Measurements from ENCODE around the gene CHST3.

CHST3 gene

GRCh38 chr10:72041491-72041890 is 77.3 kb downstream of the CHST3 start:
- H3K27me3 ChIP-seq (ENCODE audit: insufficient read depth, low read length, poor library complexity) = no peaks in the 10 kb centered on the region
- no peak overlapping the region for H3K4ac ChIP-seq (ENCODE audit: low read depth, low read length)
- WGBS (ENCODE audit: extremely low coverage, insufficient coverage, low lambda C conversion rate) = no CpG with 5 or more reads among the region's 6 CpGs
- no peak overlapping the region for H3K18ac ChIP-seq (ENCODE audit: low read length)
- H3K4me1 ChIP-seq (ENCODE audit: control insufficient read depth, low read depth, low read length) = peaks cover 3% of the 10 kb centered on the region
- no peak overlapping the region for H3K56ac ChIP-seq (ENCODE audit: low read length)
- no peak overlapping the region for H3K4me3 ChIP-seq (ENCODE audit: low read length)
- no peak overlapping the region for H4K5ac ChIP-seq (ENCODE audit: low read length)
- DNase-seq = no peak
- H3K27ac ChIP-seq (ENCODE audit: low read depth, low read length) = no peak overlapping the region
- no peak overlapping the region for H3K23ac ChIP-seq (ENCODE audit: low read length)
- H3K79me2 ChIP-seq (ENCODE audit: control insufficient read depth, insufficient read depth, low read length) = no peaks in the 10 kb centered on the region
- H3K79me1 ChIP-seq (ENCODE audit: low read length) = no peaks in the 10 kb centered on the region
- no peak overlapping the region for H3K9ac ChIP-seq (ENCODE audit: low read length)
- no peak overlapping the region for H2BK15ac ChIP-seq (replicated peaks; ENCODE audit: low read depth)
- no peaks in the 10 kb centered on the region for H3K36me3 ChIP-seq (ENCODE audit: control insufficient read depth, insufficient read depth, low read length)
- H2AK5ac ChIP-seq (ENCODE audit: low read length) = no peak overlapping the region
- no peak overlapping the region for H2BK5ac ChIP-seq (ENCODE audit: low read length)
- no peak overlapping the region for H3K4me2 ChIP-seq (ENCODE audit: low read length)
- H4K8ac ChIP-seq (ENCODE audit: low read depth, low read length) = no peak overlapping the region
- H2BK120ac ChIP-seq (ENCODE audit: low read depth, low read length) = no peak overlapping the region

- WGBS (ENCODE audit: extremely low coverage, insufficient coverage, low lambda C conversion rate) = no CpG with 5 or more reads among the region's 10 CpGs
- Histone ChIP-seq H3K36me3 (ENCODE audit: control insufficient read depth, insufficient read depth, low read length) (no peaks in the 10 kb centered on the region), H4K8ac (ENCODE audit: low read depth, low read length) (no peak overlapping the region), H3K23ac (ENCODE audit: low read length) (no peak overlapping the region), H4K5ac (ENCODE audit: low read length) (no peak overlapping the region), H3K27ac (ENCODE audit: low read depth, low read length) (no peak overlapping the region), H3K4me3 (ENCODE audit: low read length) (no peak overlapping the region), H3K9ac (ENCODE audit: low read length) (no peak overlapping the region), H3K56ac (ENCODE audit: low read length) (no peak overlapping the region), H3K79me1 (ENCODE audit: low read length) (no peaks in the 10 kb centered on the region), H2BK15ac (replicated peaks; ENCODE audit: low read depth) (no peak overlapping the region), H3K4ac (ENCODE audit: low read depth, low read length) (no peak overlapping the region), H2BK120ac (ENCODE audit: low read depth, low read length) (no peak overlapping the region), H3K4me1 (ENCODE audit: control insufficient read depth, low read depth, low read length) (no peaks in the 10 kb centered on the region), H3K79me2 (ENCODE audit: control insufficient read depth, insufficient read depth, low read length) (no peaks in the 10 kb centered on the region), H2BK5ac (ENCODE audit: low read length) (no peak overlapping the region), H3K27me3 (ENCODE audit: insufficient read depth, low read length, poor library complexity) (no peaks in the 10 kb centered on the region), H3K18ac (ENCODE audit: low read length) (peak overlapping the region; percentile 29), H3K4me2 (ENCODE audit: low read length) (no peak overlapping the region), H2AK5ac (ENCODE audit: low read length) (no peak overlapping the region)
- DNase-seq = peak; percentile 73
These were observed 79.0 kb downstream of the CHST3 start for GRCh38 chr10:72043016-72043834.

GRCh38 chr10:72044417-72045041 is 80.3 kb downstream of the CHST3 start:
- Histone ChIP-seq H2AK5ac (ENCODE audit: low read length) (no peak overlapping the region), H3K27me3 (ENCODE audit: insufficient read depth, low read length, poor library complexity) (no peaks in the 10 kb centered on the region), H3K27ac (ENCODE audit: low read depth, low read length) (no peak overlapping the region), H4K5ac (ENCODE audit: low read length) (no peak overlapping the region), H2BK120ac (ENCODE audit: low read depth, low read length) (no peak overlapping the region), H3K4me3 (ENCODE audit: low read length) (no peak overlapping the region), H3K18ac (ENCODE audit: low read length) (no peak overlapping the region), H2BK5ac (ENCODE audit: low read length) (no peak overlapping the region), H4K8ac (ENCODE audit: low read depth, low read length) (no peak overlapping the region), H3K4me1 (ENCODE audit: control insufficient read depth, low read depth, low read length) (no peaks in the 10 kb centered on the region), H3K4me2 (ENCODE audit: low read length) (no peak overlapping the region), H3K79me2 (ENCODE audit: control insufficient read depth, insufficient read depth, low read length) (no peaks in the 10 kb centered on the region), H3K23ac (ENCODE audit: low read length) (no peak overlapping the region), H3K36me3 (ENCODE audit: control insufficient read depth, insufficient read depth, low read length) (no peaks in the 10 kb centered on the region), H3K56ac (ENCODE audit: low read length) (peak overlapping the region; percentile 17), H3K9ac (ENCODE audit: low read length) (no peak overlapping the region), H2BK15ac (replicated peaks; ENCODE audit: low read depth) (no peak overlapping the region), H3K4ac (ENCODE audit: low read depth, low read length) (no peak overlapping the region), H3K79me1 (ENCODE audit: low read length) (no peaks in the 10 kb centered on the region)
- no CpG with 5 or more reads among the region's 17 CpGs for WGBS (ENCODE audit: extremely low coverage, insufficient coverage, low lambda C conversion rate)
- DNase-seq = no peak

- Histone ChIP-seq H3K27me3 (ENCODE audit: insufficient read depth, low read length, poor library complexity) (no peaks in the 10 kb centered on the region), H4K8ac (ENCODE audit: low read depth, low read length) (no peak overlapping the region), H3K9ac (ENCODE audit: low read length) (no peak overlapping the region), H3K36me3 (ENCODE audit: control insufficient read depth, insufficient read depth, low read length) (no peaks in the 10 kb centered on the region), H2BK5ac (ENCODE audit: low read length) (no peak overlapping the region), H3K79me1 (ENCODE audit: low read length) (no peaks in the 10 kb centered on the region), H2BK15ac (replicated peaks; ENCODE audit: low read depth) (no peak overlapping the region), H3K4ac (ENCODE audit: low read depth, low read length) (no peak overlapping the region), H2BK120ac (ENCODE audit: low read depth, low read length) (no peak overlapping the region), H3K4me1 (ENCODE audit: control insufficient read depth, low read depth, low read length) (no peaks in the 10 kb centered on the region), H3K27ac (ENCODE audit: low read depth, low read length) (no peak overlapping the region), H3K56ac (ENCODE audit: low read length) (no peak overlapping the region), H3K79me2 (ENCODE audit: control insufficient read depth, insufficient read depth, low read length) (no peaks in the 10 kb centered on the region), H2AK5ac (ENCODE audit: low read length) (no peak overlapping the region), H3K23ac (ENCODE audit: low read length) (no peak overlapping the region), H3K4me3 (ENCODE audit: low read length) (no peak overlapping the region), H4K5ac (ENCODE audit: low read length) (no peak overlapping the region), H3K18ac (ENCODE audit: low read length) (no peak overlapping the region), H3K4me2 (ENCODE audit: low read length) (no peak overlapping the region)
- no peak for DNase-seq
- WGBS (ENCODE audit: extremely low coverage, insufficient coverage, low lambda C conversion rate) = no CpG with 5 or more reads among the region's 2 CpGs
These were observed 81.4 kb downstream of the CHST3 start for GRCh38 chr10:72045586-72045985.

GRCh38 chr10:72048450-72049124 is 84.4 kb downstream of the CHST3 start:
- Histone ChIP-seq H3K79me1 (ENCODE audit: low read length) (no peaks in the 10 kb centered on the region), H3K4me2 (ENCODE audit: low read length) (no peak overlapping the region), H2BK5ac (ENCODE audit: low read length) (no peak overlapping the region), H3K9ac (ENCODE audit: low read length) (no peak overlapping the region), H2BK120ac (ENCODE audit: low read depth, low read length) (no peak overlapping the region), H3K56ac (ENCODE audit: low read length) (no peak overlapping the region), H4K5ac (ENCODE audit: low read length) (no peak overlapping the region), H2BK15ac (replicated peaks; ENCODE audit: low read depth) (no peak overlapping the region), H4K8ac (ENCODE audit: low read depth, low read length) (no peak overlapping the region), H3K4me1 (ENCODE audit: control insufficient read depth, low read depth, low read length) (no peaks in the 10 kb centered on the region), H3K18ac (ENCODE audit: low read length) (no peak overlapping the region), H3K23ac (ENCODE audit: low read length) (no peak overlapping the region), H3K36me3 (ENCODE audit: control insufficient read depth, insufficient read depth, low read length) (no peaks in the 10 kb centered on the region), H2AK5ac (ENCODE audit: low read length) (no peak overlapping the region), H3K27ac (ENCODE audit: low read depth, low read length) (no peak overlapping the region), H3K4me3 (ENCODE audit: low read length) (no peak overlapping the region), H3K79me2 (ENCODE audit: control insufficient read depth, insufficient read depth, low read length) (no peaks in the 10 kb centered on the region), H3K4ac (ENCODE audit: low read depth, low read length) (no peak overlapping the region), H3K27me3 (ENCODE audit: insufficient read depth, low read length, poor library complexity) (no peaks in the 10 kb centered on the region)
- DNase-seq = peak; percentile 96
- WGBS (ENCODE audit: extremely low coverage, insufficient coverage, low lambda C conversion rate) = no CpG with 5 or more reads among the region's 12 CpGs

Data from mesendoderm (in vitro differentiated cells).